Lower lobe of right lung (tissue), 2 donors: ENCODE results near the gene NCKAP5. TPM values are rescaled to one million over a fixed set of nuclear protein-coding genes. Genes with fewer than 3 reads are reported as not detected.

Experiments used
- ATAC-seq, 2 donors: fragments of 200-7000 bp; cut with Tn5 transposase; one replicate each; pipeline ENCODE4 v1.9.1; 2020 to 2022; ENCODE audit warnings: mild to moderate bottlenecking in 2 of 2, moderate library complexity in 2 of 2
- DNase-seq: peaks from one replicate; pipeline ENCODE4 v3.0.0-alpha.2; 2020
- H3K27ac ChIP-seq: fragments of 200-600 bp; one replicate; pipeline ENCODE4 v1.8.0; 2022
- H3K27me3 ChIP-seq: fragments of 200-600 bp; one replicate; pipeline ENCODE4 v1.8.0; 2022; ENCODE audit warnings: low read depth
- H3K36me3 ChIP-seq: fragments of 200-600 bp; one replicate; pipeline ENCODE4 v1.8.0; 2022; ENCODE audit warnings: mild to moderate bottlenecking
- H3K4me1 ChIP-seq: fragments of 200-600 bp; one replicate; pipeline ENCODE4 v1.8.0; 2022
- H3K4me3 ChIP-seq: fragments of 200-600 bp; one replicate; pipeline ENCODE4 v1.8.0; 2022; ENCODE audit warnings: mild to moderate bottlenecking
- H3K9me3 ChIP-seq: fragments of 200-600 bp; one replicate; pipeline ENCODE4 v1.8.0; 2022
- CTCF ChIP-seq: fragments of 200-600 bp; IDR thresholded peaks from one replicate; pipeline ENCODE4 v1.8.0; 2022; ENCODE audit warnings: antibody characterized with exemption, mild to moderate bottlenecking
- intact Hi-C: fragments of 100-400 bp; cut with DNase I; formaldehyde crosslinking; loops from one replicate; pipeline ENCODE4 v1.11.0; 2022
- total RNA-seq: library from RNA; stranded (reverse); fragmentation: NEBNext Ultra II Directional; extraction: Animal tissue kit (Norgen Biotek cat#: 25700); gene quantifications from one replicate; pipeline ENCODE4 v1.2.1, GENCODE V29; 2021
- donor health status: DM: no; HTN: yes; CAD: no; lungs with severe emphysema.

Gene NCKAP5
- total RNA-seq, 1 donor from 2014 or later: 34.6 TPM

- no peaks in the 10 kb centered on the region for H3K36me3 ChIP-seq
- DNase-seq: no peak
- no peaks in the 10 kb centered on the region for H3K27me3 ChIP-seq
- H3K4me3 ChIP-seq: no peak overlapping the region
- no peak for ATAC-seq
- H3K27ac ChIP-seq: no peak overlapping the region
- TF ChIP-seq CTCF: no peak
- H3K4me1 ChIP-seq: peaks cover 8% of the 10 kb centered on the region
- H3K9me3 ChIP-seq: no peaks in the 10 kb centered on the region
- intact Hi-C loops: no loop called here
Observed at GRCh38 chr2:133503927-133504326, 64.3 kb downstream of the NCKAP5 start.

GRCh38 chr2:133503323-133503722 is 64.9 kb downstream of the NCKAP5 start:
- TF ChIP-seq CTCF: no peak
- no peak overlapping the region for H3K4me3 ChIP-seq
- no peak overlapping the region for H3K27ac ChIP-seq
- H3K4me1 ChIP-seq: peaks cover 8% of the 10 kb centered on the region
- no peaks in the 10 kb centered on the region for H3K27me3 ChIP-seq
- intact Hi-C loops: no loop called here
- ATAC-seq (no peak), DNase-seq (no peak)
- no peaks in the 10 kb centered on the region for H3K9me3 ChIP-seq
- H3K36me3 ChIP-seq: no peaks in the 10 kb centered on the region

GRCh38 chr2:133502678-133503077 is 65.6 kb downstream of the NCKAP5 start:
- intact Hi-C loops: no loop called here
- Histone ChIP-seq H3K4me3 (no peak overlapping the region), H3K9me3 (no peaks in the 10 kb centered on the region), H3K27ac (no peak overlapping the region), H3K4me1 (peaks cover 8% of the 10 kb centered on the region), H3K36me3 (no peaks in the 10 kb centered on the region), H3K27me3 (no peaks in the 10 kb centered on the region)
- TF ChIP-seq CTCF: no peak
- DNase-seq (no peak), ATAC-seq (no peak)

GRCh38 chr2:133500917-133501316 is 67.3 kb downstream of the NCKAP5 start:
- Histone ChIP-seq H3K27me3 (no peaks in the 10 kb centered on the region), H3K27ac (no peak overlapping the region), H3K9me3 (no peaks in the 10 kb centered on the region), H3K4me1 (peaks cover 8% of the 10 kb centered on the region), H3K4me3 (no peak overlapping the region), H3K36me3 (no peaks in the 10 kb centered on the region)
- ATAC-seq: no peak
- DNase-seq: no peak
- intact Hi-C loops: no loop called here
- TF ChIP-seq CTCF: no peak

- DNase-seq (no peak), ATAC-seq (no peak)
- Histone ChIP-seq H3K4me3 (no peak overlapping the region), H3K4me1 (no peaks in the 10 kb centered on the region), H3K9me3 (no peaks in the 10 kb centered on the region), H3K36me3 (no peaks in the 10 kb centered on the region), H3K27ac (no peak overlapping the region), H3K27me3 (no peaks in the 10 kb centered on the region)
- TF ChIP-seq CTCF: no peak
- intact Hi-C loops: no loop called here
Observed at GRCh38 chr2:133498662-133499585, 69.3 kb downstream of the NCKAP5 start.
